Right lobe of liver (tissue), 4 donors: Measurements from ENCODE around the gene VPS37D.

Source experiments
- CTCF ChIP-seq, 4 donors: fragments of 200-600 bp in 3 of 4; fragments of 450-650 bp in 1 of 4; IDR thresholded peaks; one replicate each; pipeline versions ENCODE4 v1.5.1 to v1.8.0; 2016 to 2022; ENCODE audit warnings: antibody characterized with exemption in 4 of 4, mild to moderate bottlenecking in 2 of 4
- POLR2A ChIP-seq: fragments of 450-650 bp; IDR thresholded peaks from one replicate; pipeline ENCODE4 v1.6.1; 2017; ENCODE audit warnings: antibody characterized with exemption, mild to moderate bottlenecking
- donor health status: DM: no; HTN: no; CAD: no.
- donor health status: DM: no; HTN: no; CAD: no.
- donor health status: DM: no; HTN: yes; CAD: no.

DNA sequence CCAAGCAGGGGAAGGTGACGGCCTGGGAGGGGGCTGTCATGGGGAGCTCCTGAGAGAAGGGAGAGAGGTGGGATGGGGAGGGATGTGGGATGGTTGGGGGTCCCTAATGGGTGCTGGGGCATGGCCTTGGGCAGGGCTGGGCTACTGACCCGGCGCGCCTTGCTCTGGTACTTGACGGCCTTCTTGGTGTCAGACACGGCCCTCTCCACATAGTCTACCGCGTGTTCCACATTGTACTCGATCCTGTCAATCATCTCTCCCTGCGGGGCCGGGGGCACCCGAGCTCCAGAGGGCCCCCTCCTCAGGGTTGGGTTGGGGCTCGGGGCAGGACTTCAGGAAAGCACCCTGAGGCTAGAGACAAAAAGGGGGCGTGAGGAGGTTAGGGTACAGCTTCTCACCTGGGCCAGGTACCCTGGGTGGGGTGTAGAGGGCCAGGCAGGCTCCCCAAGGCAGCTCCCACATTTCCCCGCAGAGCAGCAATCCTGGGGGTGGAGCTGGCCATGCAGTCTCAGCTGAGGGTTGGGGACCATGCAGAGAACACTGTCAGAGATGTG, 33.0 kb downstream of the VPS37D start:
- no peak for TF ChIP-seq POLR2A
- no peak for TF ChIP-seq CTCF (IDR thresholded peaks at IDR 0.05)
